HCEC 1CT (cell line): ENCODE measurements around the gene STX4.

Experiments used
- DNase-seq: peaks from one replicate; pipeline ENCODE4 v3.0.0-alpha.2; 2017

Gene STX4, protein sequence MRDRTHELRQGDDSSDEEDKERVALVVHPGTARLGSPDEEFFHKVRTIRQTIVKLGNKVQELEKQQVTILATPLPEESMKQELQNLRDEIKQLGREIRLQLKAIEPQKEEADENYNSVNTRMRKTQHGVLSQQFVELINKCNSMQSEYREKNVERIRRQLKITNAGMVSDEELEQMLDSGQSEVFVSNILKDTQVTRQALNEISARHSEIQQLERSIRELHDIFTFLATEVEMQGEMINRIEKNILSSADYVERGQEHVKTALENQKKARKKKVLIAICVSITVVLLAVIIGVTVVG

GRCh38 chr16:31032736-31033708 lies at the start of gene STX4:
TSS of gene STX4 (plus strand) at chr16:31033558. CDS start at chr16:31033806, 248 bp downstream.
- DNase-seq = peak; percentile 99

- no peak for DNase-seq
These were observed 49.3 kb upstream of the STX4 start for GRCh38 chr16:30983898-30984610.

DNA sequence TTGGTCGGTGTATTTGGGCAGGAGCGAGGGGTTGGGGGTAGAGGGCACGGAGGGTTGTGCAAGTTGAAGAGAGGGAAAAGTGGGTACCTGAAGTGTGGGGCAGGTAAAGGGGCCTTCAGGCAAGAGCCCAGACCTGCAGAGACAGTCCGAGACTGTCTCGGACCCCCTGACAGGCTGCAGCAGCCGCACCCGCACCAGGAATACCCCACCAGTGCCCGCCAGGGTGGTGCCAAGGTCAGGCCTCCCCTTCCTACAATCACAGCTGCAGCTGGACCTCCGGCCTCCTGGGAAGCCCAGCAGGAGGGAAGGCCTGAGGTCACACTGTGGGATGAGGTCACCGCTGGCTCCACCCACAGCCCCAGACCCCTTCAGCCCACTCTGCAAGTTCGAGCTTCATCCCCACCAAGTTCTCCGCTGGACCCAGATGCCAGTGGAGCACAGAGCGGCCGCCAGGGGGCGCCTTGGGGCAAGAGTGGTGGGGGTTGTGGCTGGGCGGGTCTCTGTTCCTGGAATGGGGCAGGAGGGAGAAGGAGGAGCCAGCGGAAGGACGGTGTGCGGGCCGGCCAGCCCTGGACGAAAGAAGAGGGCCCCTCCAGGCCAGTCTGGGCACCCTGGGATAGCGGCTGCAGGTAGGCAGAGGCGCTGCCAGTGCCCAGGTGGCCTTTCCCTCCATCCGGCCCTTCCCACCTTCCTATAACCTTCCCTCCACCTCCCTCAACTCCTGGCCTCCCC lies 48.5 kb upstream of the STX4 start, which contains the start of gene HSD3B7:
TSS of gene HSD3B7 (plus strand) at position 539 of the 732 bp plus-strand sequence. CDS start 452 bp downstream, outside the sequence.
- peak; percentile 77 for DNase-seq

DNA sequence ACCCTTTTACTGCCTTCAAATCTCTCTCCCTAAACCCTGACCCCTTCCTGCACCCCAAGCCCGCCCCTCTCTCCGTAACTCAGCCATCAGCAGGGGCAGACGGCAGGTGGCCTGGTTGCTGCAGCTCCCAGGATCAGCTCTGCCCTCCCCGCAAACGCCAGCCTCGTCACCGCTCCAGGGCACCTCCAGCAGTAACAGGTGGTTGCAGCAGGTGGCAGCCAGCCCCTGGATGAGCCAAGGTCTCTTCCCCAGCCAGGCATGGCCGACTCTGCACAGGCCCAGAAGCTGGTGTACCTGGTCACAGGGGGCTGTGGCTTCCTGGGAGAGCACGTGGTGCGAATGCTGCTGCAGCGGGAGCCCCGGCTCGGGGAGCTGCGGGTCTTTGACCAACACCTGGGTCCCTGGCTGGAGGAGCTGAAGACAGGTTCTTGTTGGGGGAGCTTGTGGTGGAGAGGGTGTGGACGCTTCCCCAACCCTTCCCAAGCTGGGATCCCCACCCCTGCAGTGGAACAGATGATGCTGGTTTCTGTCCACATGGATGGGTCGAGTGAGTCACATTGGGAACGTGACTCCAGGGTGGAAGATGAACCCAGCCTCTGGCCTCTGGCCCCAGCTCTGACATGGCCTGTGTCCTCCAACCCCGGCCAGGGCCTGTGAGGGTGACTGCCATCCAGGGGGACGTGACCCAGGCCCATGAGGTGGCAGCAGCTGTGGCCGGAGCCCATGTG lies 47.8 kb upstream of the STX4 start:
- DNase-seq = peak; percentile 47

- no peak for DNase-seq
These were observed 47.0 kb upstream of the STX4 start for GRCh38 chr16:30986129-30986991.

DNA sequence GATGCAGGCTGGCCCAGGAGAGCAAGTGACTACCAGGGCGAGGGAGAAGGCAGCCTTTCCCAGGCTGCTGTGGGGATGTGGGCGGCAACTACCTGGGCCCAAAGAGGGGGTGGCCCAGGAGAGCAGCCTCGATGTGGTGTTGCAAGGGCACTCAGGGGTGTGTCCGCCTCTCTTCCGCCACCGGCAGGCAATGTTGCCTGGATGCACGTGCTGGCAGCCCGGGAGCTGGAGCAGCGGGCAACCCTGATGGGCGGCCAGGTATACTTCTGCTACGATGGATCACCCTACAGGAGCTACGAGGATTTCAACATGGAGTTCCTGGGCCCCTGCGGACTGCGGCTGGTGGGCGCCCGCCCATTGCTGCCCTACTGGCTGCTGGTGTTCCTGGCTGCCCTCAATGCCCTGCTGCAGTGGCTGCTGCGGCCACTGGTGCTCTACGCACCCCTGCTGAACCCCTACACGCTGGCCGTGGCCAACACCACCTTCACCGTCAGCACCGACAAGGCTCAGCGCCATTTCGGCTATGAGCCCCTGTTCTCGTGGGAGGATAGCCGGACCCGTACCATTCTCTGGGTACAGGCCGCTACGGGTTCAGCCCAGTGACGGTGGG lies 45.7 kb upstream of the STX4 start:
- no peak for DNase-seq

DNA sequence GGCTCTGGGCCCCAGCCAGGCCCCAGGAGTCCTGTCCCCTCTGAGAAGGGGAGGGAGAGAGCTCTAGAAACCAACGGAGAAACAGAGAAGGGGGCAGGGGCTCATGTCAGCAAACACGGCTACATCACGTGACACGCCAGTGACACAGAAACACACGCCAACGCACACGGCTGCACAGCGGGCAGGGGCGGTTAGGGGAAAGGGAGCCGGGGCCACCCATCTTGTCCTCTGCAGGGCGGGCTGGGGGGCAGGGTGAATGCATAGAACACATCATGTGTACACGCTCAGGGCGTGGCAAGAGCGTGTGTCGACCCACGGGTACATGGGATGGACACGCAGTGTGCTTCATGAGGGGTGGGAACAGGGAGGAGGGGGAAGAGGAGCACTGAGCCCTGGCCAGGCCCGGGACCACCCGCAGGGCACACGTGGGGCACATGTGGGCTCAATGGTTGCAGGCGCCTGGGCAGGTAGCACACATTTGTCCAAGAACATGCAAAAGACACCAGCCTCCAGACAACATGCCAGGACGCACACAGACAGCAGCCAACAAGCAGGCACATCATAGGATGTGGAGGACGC lies 43.8 kb upstream of the STX4 start:
- no peak for DNase-seq

GRCh38 chr16:30990105-30990504 lies 43.3 kb upstream of the STX4 start:
- no peak for DNase-seq

GRCh38 chr16:30991052-30991451 lies 42.3 kb upstream of the STX4 start:
- DNase-seq = no peak

GRCh38 chr16:30992276-30992780 lies 41.0 kb upstream of the STX4 start:
- DNase-seq = no peak

GRCh38 chr16:30992931-30993816 lies 40.2 kb upstream of the STX4 start:
- no peak for DNase-seq

DNA sequence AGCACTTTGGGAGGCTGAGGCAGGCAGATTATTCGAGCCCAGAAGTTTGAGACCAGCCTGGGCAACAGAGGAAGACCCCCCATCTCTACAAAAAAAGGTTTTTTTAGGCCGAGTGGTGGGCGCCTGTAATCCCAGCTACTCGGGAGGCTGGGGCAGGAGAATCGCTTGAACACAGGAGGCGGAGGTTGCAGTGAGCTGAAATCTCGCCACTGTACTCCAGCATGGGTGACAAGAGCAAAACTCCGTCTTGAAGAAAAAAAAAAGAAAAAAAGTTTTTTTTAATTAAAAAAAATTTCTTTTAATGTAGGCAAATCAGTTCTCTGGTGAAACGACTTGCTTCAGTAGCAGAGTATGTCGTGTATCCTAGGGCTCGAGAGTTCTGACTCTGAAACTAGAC lies 37.4 kb upstream of the STX4 start:
- DNase-seq = no peak

DNA sequence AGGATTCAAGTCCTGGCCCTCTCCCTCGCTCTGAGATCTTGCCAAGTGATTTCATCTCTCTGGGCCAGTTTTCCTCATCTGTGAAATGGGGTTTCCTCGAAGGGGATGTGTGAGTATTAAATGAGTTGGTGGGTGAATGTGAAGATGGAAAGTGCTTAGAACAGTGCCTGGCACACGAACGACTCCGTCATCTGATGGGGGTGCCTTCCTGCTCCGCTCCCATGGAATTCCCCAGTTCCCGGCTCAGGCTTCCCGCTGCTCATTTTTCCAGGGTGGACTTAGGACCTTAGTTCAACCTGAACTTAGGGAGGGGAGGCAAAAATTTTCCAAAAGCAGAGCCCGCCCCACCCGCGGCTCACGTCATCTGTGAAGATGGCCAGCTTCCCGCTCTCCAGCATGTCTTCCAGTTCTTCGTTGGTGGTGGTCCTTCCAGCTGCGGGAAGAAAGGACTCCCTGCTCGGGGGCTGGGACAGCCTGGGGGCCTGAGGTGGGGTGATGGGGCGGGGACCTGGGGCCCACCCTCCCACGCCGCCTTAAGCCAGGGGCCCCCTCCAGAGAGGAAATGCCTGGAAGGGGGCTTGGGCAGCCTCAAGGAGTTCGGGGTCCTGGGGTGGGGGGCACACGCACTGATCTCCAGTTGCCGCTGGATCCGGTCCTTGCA lies 36.9 kb upstream of the STX4 start:
- peak; percentile 32 for DNase-seq

GRCh38 chr16:30996985-30997724 lies 36.2 kb upstream of the STX4 start:
- peak; percentile 87 for DNase-seq

DNA sequence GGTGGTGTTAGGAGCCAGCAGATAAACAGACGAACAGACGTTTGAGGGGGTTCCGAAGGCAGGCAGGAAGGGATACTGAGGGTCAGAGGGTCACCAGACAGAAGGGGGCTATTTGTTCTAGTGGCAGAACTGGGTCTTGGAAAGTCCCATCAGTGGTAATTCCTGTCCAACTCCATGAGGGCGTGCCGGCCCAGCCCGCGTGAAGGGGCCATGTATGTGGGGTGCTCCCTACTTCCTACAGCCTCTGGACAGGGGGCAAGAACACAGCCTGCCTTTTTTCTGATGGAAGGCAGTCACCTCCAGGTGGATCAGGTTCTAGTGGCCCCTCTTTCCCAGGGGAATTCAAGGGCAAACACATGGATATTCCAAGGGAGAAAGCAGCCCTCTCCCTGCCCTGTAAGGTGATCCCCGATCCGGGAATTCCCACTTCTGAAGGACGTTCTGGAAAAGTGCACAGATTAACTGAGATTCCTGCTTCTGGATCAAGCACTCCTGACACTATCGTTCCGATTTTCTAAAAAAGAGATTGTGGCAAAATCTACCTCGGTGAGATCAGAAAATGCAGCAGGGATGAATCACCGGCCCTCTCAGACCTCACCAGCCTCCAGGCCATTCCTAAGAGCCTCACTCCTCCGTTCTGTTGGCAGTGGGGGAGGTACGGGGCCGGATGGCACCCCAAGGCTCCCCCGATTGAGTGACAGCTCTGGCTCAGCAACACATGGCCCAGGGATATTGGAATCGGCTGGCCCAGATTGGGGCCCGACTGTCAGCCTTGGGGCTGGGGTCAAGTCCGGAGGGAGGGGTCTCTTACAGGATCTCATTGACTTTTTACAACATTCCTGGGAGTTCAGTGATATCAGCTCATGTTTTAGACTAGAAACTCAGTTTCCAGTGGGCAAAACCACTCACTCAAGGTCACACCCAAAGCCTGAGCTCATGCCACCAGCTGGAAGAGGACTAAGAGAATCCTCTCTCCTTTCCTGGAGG lies 35.3 kb upstream of the STX4 start:
- DNase-seq = peak; percentile 89
